T-helper 2 cell treated with Interferon-gamma antibody and Interleukin-4, amounts not matched to agents 5 μg/mL and 100 μg/mL, for 36 hours (primary cell): ENCODE data around the gene C5orf22.
"Not testable (repeated sequence)": the region's sequence is repeated elsewhere in the genome, so short reads cannot be mapped to it uniquely, and the experiment has no call there.

Experiments
- DNase-seq: peaks from one replicate; pipeline ENCODE4 v3.0.0; 2021; ENCODE audit warnings: low spot score
- H3K27ac Mint-ChIP-seq: one replicate; pipeline ENCODE4 v1.8.0; 2021; ENCODE audit warnings: mild to moderate bottlenecking, mixed read lengths
- H3K27me3 Mint-ChIP-seq: one replicate; pipeline ENCODE4 v1.8.0; 2021; ENCODE audit warnings: low read depth, mixed read lengths
- H3K36me3 Mint-ChIP-seq: one replicate; pipeline ENCODE4 v1.8.0; 2021; ENCODE audit warnings: low read depth, mixed read lengths
- H3K4me1 Mint-ChIP-seq: one replicate; pipeline ENCODE4 v1.8.0; 2021; ENCODE audit warnings: low read depth, mixed read lengths
- H3K4me3 Mint-ChIP-seq: one replicate; pipeline ENCODE4 v1.8.0; 2022; ENCODE audit warnings: mild to moderate bottlenecking, moderate library complexity, mixed read lengths
- H3K9me3 Mint-ChIP-seq: one replicate; pipeline ENCODE4 v1.8.0; 2021; ENCODE audit warnings: mixed read lengths

Gene C5orf22

DNA sequence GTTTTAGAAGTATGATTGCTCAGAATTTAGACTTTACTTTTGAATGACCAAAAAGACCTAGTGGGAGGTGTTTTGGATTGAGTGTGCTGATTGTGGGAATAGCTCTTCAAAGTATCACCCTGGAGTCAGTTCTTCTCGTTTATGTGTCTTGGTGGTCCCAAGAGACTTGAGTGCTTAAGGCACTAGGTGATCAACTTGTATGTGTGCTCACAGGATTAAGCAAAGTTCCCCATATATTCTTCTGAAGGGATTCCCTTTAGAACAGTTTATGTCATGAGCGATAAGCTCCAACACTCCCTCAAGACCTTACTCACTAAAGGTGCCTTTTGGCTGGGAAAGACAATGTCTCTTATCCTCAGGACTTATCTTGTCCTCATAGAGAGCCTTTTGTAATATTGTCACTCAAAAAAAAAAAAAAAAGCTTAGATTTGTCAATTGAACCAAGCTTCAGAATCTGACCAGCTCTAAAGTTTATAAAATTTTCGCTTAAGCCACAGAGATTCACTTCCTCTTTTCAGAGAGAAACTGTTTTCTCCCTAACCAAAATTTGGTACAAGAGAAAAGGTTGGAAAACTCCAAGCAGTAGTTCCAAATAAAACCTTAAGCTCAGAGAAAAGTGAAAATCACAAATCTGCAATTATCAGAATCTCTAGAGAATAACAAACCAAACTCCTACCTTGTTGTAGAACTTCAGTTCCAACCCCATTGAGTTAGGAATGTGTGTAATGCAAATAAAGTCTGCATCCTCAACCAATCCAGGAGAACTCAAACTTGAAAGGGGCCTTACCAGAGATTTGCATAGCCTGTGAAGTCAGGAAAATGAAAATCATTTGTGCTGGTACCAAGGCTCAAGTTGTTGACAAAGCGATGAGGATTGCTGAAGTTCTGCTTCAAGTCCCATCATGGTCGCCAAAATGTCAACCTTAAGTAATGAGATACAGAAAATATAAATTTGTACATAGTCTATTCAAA lies 66.8 kb downstream of the C5orf22 start:
- H3K27ac Mint-ChIP-seq, result no peak overlapping the region
- H3K9me3 Mint-ChIP-seq, result no peaks in the 10 kb centered on the region
- H3K4me3 Mint-ChIP-seq, result no peak overlapping the region
- H3K4me1 Mint-ChIP-seq, result no peaks in the 10 kb centered on the region
- H3K36me3 Mint-ChIP-seq, result no peaks in the 10 kb centered on the region
- DNase-seq, result no peak
- H3K27me3 Mint-ChIP-seq, result peaks cover 8% of the 10 kb centered on the region

DNA sequence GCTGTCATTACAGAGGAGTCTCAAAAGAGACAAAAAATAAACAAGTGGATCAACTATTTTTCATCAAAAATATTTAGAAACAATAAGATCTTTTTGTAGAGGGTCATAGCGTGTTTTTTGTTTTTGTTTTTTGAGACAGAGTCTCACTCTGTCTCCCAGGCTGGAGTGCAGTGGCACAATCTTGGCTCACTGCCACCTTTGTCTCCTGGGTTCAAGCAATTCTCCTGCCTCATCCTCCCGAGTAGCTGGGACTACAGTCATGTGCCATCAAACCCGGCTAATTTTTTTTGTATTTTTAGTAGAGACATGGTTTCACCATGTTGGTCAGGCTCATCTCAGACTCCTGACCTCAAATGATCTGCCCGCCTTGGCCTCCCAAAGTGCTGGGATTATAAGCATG lies 70.2 kb downstream of the C5orf22 start:
- H3K36me3 Mint-ChIP-seq, H3K27me3 Mint-ChIP-seq, H3K4me3 Mint-ChIP-seq, H3K27ac Mint-ChIP-seq, DNase-seq, H3K4me1 Mint-ChIP-seq, H3K9me3 Mint-ChIP-seq: not testable (repeated sequence)

DNA sequence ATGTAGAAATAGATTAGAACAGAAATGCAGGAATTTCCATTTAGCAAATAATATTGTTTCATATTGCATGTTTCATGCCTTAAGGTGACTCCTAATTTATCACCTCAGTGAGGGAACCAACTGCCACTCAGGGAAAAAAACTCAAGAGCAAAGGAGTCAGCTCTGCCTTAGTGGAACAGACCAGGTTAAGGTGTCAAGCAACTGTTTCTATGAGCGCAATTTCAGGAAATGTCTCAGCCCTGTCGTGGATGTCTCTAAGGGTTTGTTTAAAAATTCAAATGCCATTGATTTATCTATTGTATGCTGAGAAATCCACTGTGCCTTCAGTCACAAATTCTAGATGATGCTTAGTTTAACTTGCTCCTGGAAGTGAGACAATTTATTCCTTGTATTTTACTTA lies 72.1 kb downstream of the C5orf22 start:
- Mint-ChIP-seq H3K36me3 (no peaks in the 10 kb centered on the region), H3K27me3 (no peaks in the 10 kb centered on the region), H3K4me3 (no peak overlapping the region), H3K4me1 (no peaks in the 10 kb centered on the region), H3K27ac (no peak overlapping the region), H3K9me3 (no peaks in the 10 kb centered on the region)
- DNase-seq, result no peak

DNA sequence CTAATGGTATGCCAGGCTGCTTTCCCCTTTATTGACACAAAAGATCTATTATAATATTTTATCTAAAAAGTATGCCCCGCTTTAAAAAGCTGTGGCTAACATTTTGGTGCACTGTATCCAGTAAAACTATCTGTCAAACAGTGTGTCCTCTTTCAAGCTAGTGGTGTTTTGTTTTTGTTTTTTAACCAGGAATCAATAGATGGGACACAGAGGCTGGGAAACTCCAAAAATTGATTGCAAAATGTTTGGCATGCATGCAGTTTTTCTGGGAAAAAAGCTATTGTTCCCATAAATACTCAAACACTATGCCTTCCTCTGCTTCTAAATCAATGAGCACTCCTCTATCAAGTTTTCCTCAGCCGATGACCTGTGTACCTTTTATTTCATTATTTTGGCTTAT lies 72.5 kb downstream of the C5orf22 start:
- Mint-ChIP-seq H3K27me3 (no peaks in the 10 kb centered on the region), H3K9me3 (no peaks in the 10 kb centered on the region), H3K4me3 (no peak overlapping the region), H3K4me1 (no peaks in the 10 kb centered on the region), H3K27ac (no peak overlapping the region), H3K36me3 (no peaks in the 10 kb centered on the region)
- DNase-seq, result no peak
